ENCODE results near the gene JAG2. TPM values are rescaled to one million over a fixed set of nuclear protein-coding genes. Genes with fewer than 3 reads are reported as not detected.

Gene JAG2
- total RNA-seq, 1 experiment from 2014 or later: 12.2 TPM

- ATAC-seq: no peak
- peaks cover 17% of the 10 kb centered on the region for H3K4me1 Mint-ChIP-seq
- H3K27me3 Mint-ChIP-seq (ENCODE audit: low read depth): peaks cover 66% of the 10 kb centered on the region
- no peak overlapping the region for H3K27ac Mint-ChIP-seq
- 0 out of 2 replicates have a peak, but pooled peaks have one; percentile 33 for TF ChIP-seq RELA (CRISPR knock-in tag; IDR thresholded peaks at IDR 0.05; ENCODE audit: borderline replicate concordance)
- TF ChIP-seq USF2 (CRISPR knock-in tag; IDR thresholded peaks at IDR 0.05): no peak
- CTCF ChIA-PET: interaction anchor here (0.8 to 2.8 kb wide), 16 partner anchors 17 to 322 kb away, joined by 3 to 36 read pairs (median 8); partner anchors contain the start of genes CDCA4, JAG2 and NUDT14
- H3K4me3 Mint-ChIP-seq: no peak overlapping the region
- no peaks in the 10 kb centered on the region for H3K36me3 Mint-ChIP-seq
- POLR2A ChIA-PET: no interaction called here
- DNase-seq (ENCODE audit: low spot score): no peak
- H3K9me3 Mint-ChIP-seq: no peaks in the 10 kb centered on the region
Measured at GRCh38 chr14:105091517-105092170, 76.9 kb downstream of the JAG2 start.

GRCh38 chr14:105091054-105091516 is 77.5 kb downstream of the JAG2 start:
- ATAC-seq (no peak), DNase-seq (ENCODE audit: low spot score) (no peak)
- POLR2A ChIA-PET: no interaction called here
- H3K9me3 Mint-ChIP-seq: no peaks in the 10 kb centered on the region
- TF ChIP-seq, protein P1, sequence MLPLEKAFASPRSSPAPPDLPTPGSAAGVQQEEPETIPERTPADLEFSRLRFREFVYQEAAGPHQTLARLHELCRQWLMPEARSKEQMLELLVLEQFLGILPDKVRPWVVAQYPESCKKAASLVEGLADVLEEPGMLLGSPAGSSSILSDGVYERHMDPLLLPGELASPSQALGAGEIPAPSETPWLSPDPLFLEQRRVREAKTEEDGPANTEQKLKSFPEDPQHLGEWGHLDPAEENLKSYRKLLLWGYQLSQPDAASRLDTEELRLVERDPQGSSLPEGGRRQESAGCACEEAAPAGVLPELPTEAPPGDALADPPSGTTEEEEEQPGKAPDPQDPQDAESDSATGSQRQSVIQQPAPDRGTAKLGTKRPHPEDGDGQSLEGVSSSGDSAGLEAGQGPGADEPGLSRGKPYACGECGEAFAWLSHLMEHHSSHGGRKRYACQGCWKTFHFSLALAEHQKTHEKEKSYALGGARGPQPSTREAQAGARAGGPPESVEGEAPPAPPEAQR (CRISPR knock-in tag; IDR thresholded peaks at IDR 0.05): no peak
- TF ChIP-seq SOX15 (CRISPR knock-in tag; IDR thresholded peaks at IDR 0.05): no peak
- no peak for TF ChIP-seq CREB1 (CRISPR knock-in tag; IDR thresholded peaks at IDR 0.05)
- no peak for TF ChIP-seq FOXJ3 (CRISPR knock-in tag; IDR thresholded peaks at IDR 0.05; ENCODE audit: borderline replicate concordance)
- TF ChIP-seq TEAD1 (CRISPR knock-in tag; IDR thresholded peaks at IDR 0.05): no peak
- TF ChIP-seq ZNF396 (CRISPR knock-in tag; IDR thresholded peaks at IDR 0.05; ENCODE audit: borderline replicate concordance): no peak
- no peak for TF ChIP-seq RORB (CRISPR knock-in tag; IDR thresholded peaks at IDR 0.05)
- no peak for TF ChIP-seq ZNF512 (CRISPR knock-in tag; IDR thresholded peaks at IDR 0.05; ENCODE audit: borderline replicate concordance)
- TF ChIP-seq HMGXB4 (CRISPR knock-in tag; IDR thresholded peaks at IDR 0.05): no peak
- no peak for TF ChIP-seq ZNF416 (CRISPR knock-in tag; IDR thresholded peaks at IDR 0.05)
- TF ChIP-seq AFF4 (CRISPR knock-in tag; IDR thresholded peaks at IDR 0.05; ENCODE audit: borderline replicate concordance): no peak
- TF ChIP-seq CBFB (CRISPR knock-in tag; IDR thresholded peaks at IDR 0.05; ENCODE audit: low read depth): no peak
- peaks cover 20% of the 10 kb centered on the region for H3K4me1 Mint-ChIP-seq
- H3K36me3 Mint-ChIP-seq: no peaks in the 10 kb centered on the region
- H3K4me3 Mint-ChIP-seq: no peak overlapping the region
- peaks cover 68% of the 10 kb centered on the region for H3K27me3 Mint-ChIP-seq (ENCODE audit: low read depth)
- no peak overlapping the region for H3K27ac Mint-ChIP-seq
- CTCF ChIA-PET: interaction anchor here (0.8 to 2.8 kb wide), 38 partner anchors 10 to 322 kb away, joined by 3 to 36 read pairs (median 6); partner anchors contain the start of genes CDCA4, GPR132, JAG2 and NUDT14

Small RNA genes lying within 50 kb of the gene (microRNA-seq; reads per million reads assigned to microRNA genes)
- 1.7 reads per million for gene MIR6765 (ENCODE audit: borderline number of aligned reads)

Other genes starting within 250 kb of the JAG2 start
- 0.07 to 0.21 TPM (median 0.11 TPM) in 3 replicates for gene PLD4, start 243.9 kb downstream of the JAG2 start, total RNA-seq (2021)
- 3.3 to 3.5 TPM (median 3.4 TPM) in 3 replicates for gene AHNAK2, start 190.4 kb downstream of the JAG2 start, total RNA-seq (2021)
- 2.6 to 3.8 TPM (median 2.8 TPM) in 3 replicates for gene CLBA1, start 183.0 kb downstream of the JAG2 start, total RNA-seq (2021)
- gene CDCA4, start 147.7 kb downstream of the JAG2 start, total RNA-seq (2021): 55.9 to 63.3 TPM (median 58.3 TPM) in 3 replicates
- 0.09 to 0.13 TPM in 2 of 3 replicates, not detected in the other for gene GPR132, start 103.3 kb downstream of the JAG2 start, total RNA-seq (2021)
- 35.4 to 56.2 TPM (median 51.3 TPM) in 3 replicates for gene NUDT14, start 12.5 kb upstream of the JAG2 start, total RNA-seq (2021)
- 7.8 to 10.0 TPM (median 8.3 TPM) in 3 replicates for gene BTBD6, start 79.8 kb upstream of the JAG2 start, total RNA-seq (2021)
- 23.9 to 26.5 TPM (median 26.4 TPM) in 3 replicates for gene BRF1, start 132.2 kb upstream of the JAG2 start, total RNA-seq (2021)
- 90.7 to 100 TPM (median 98.0 TPM) in 3 replicates for gene PACS2, start 146.0 kb upstream of the JAG2 start, total RNA-seq (2021)
- gene TEX22, start 229.8 kb upstream of the JAG2 start, total RNA-seq (2021): 0.55 to 2.2 TPM (median 0.87 TPM) in 3 replicates

Data from WTC11 (cell line).